Glutamatergic neuron (in vitro differentiated cells): Measurements from ENCODE around the gene AFM. TPM values are rescaled to one million over a fixed set of nuclear protein-coding genes. Genes with fewer than 3 reads are reported as not detected.

Experiments
- DNase-seq: peaks from one replicate; pipeline ENCODE4 v3.0.0; 2022
- H3K27ac Mint-ChIP-seq: one replicate; pipeline ENCODE4 v1.8.0; 2020; ENCODE audit warnings: mild to moderate bottlenecking, mixed read lengths, inconsistent platforms; ENCODE audit not compliant: unreplicated experiment
- H3K27me3 Mint-ChIP-seq: one replicate; pipeline ENCODE4 v1.8.0; 2020; ENCODE audit warnings: mild to moderate bottlenecking, moderate library complexity, mixed read lengths, inconsistent platforms; ENCODE audit not compliant: unreplicated experiment
- H3K36me3 Mint-ChIP-seq: one replicate; pipeline ENCODE4 v1.8.0; 2020; ENCODE audit warnings: mild to moderate bottlenecking, mixed read lengths, inconsistent platforms; ENCODE audit not compliant: unreplicated experiment
- H3K4me1 Mint-ChIP-seq: one replicate; pipeline ENCODE4 v1.8.0; 2020; ENCODE audit warnings: mild to moderate bottlenecking, low read depth, mixed read lengths, inconsistent platforms; ENCODE audit not compliant: unreplicated experiment
- H3K4me3 Mint-ChIP-seq: one replicate; pipeline ENCODE4 v1.8.0; 2020; ENCODE audit warnings: mild to moderate bottlenecking, mixed read lengths, inconsistent platforms; ENCODE audit not compliant: unreplicated experiment
- H3K9me3 Mint-ChIP-seq: one replicate; pipeline ENCODE4 v1.8.0; 2020; ENCODE audit warnings: mild to moderate bottlenecking, moderate library complexity, mixed read lengths, inconsistent platforms; ENCODE audit not compliant: unreplicated experiment
- CTCF ChIP-seq: fragments of 200-600 bp; sonication (generic); IDR thresholded peaks from one replicate; pipeline ENCODE4 v1.5.0; 2021; ENCODE audit not compliant: partially characterized antibody, unreplicated experiment
- total RNA-seq: library from RNA; stranded (reverse); fragmentation: NEBNext Ultra II Directional; extraction: Animal tissue kit (Norgen Biotek cat#: 25700); gene quantifications from one replicate; pipeline ENCODE4 v1.2.1, GENCODE V29; 2021; ENCODE audit not compliant: unreplicated experiment

Gene AFM
- total RNA-seq, 1 donor from 2014 or later, result not detected

DNA sequence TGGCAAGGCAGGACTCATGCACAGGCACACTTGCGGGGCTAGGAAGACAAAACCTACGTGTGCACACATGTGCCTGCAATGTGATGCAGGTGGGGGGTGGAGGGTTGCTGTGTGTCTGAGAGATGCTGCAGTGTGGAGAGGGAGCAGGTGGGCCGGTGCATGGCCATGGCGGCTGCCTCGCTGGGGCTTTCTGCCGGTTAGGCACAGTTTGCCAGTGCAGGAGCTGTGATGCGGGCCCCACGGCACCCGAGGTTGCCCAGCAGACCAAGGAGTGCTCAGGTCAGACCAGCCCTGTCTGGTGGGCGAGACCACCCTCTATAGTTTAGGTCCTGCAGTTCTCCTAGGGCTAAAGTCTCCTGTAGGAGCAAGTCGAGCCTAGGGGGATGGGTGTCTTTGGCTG is 4.4 kb upstream of the AFM start:
- Mint-ChIP-seq H3K9me3 (no peaks in the 10 kb centered on the region), H3K36me3 (no peaks in the 10 kb centered on the region), H3K27me3 (no peaks in the 10 kb centered on the region), H3K27ac (no peak overlapping the region), H3K4me1 (no peaks in the 10 kb centered on the region), H3K4me3 (no peak overlapping the region)
- no peak for DNase-seq
- TF ChIP-seq CTCF, result no peak

GRCh38 chr4:73479323-73479722 is 2.2 kb upstream of the AFM start:
- Mint-ChIP-seq H3K27ac (no peak overlapping the region), H3K27me3 (no peaks in the 10 kb centered on the region), H3K4me3 (no peak overlapping the region), H3K9me3 (no peaks in the 10 kb centered on the region), H3K4me1 (no peaks in the 10 kb centered on the region), H3K36me3 (no peaks in the 10 kb centered on the region)
- no peak for DNase-seq
- no peak for TF ChIP-seq CTCF

GRCh38 chr4:73485085-73485484 is 3.5 kb downstream of the AFM start:
- no peak overlapping the region for H3K27ac Mint-ChIP-seq

DNA sequence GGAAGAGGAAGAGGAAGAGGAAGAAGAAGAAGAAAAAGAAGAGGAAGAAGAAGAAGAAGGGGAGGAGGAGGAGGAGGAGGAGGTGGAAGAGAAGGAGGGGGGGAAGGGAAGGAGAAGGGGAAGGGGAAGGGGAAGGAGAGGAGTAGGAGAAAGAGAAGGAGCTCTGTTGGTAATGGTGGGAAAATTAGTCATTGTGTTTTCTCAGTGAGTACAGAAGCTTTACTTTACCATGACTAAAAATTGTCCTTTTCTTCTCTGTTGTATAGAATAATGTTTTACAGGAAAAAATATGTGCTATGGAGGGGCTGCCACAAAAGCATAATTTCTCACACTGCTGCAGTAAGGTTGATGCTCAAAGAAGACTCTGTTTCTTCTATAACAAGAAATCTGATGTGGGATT is 4.1 kb downstream of the AFM start:
- Mint-ChIP-seq H3K4me3 (no peak overlapping the region), H3K36me3 (no peaks in the 10 kb centered on the region), H3K4me1 (no peaks in the 10 kb centered on the region), H3K27me3 (no peaks in the 10 kb centered on the region), H3K9me3 (no peaks in the 10 kb centered on the region), H3K27ac (no peak overlapping the region)
- TF ChIP-seq CTCF, result no peak
- no peak for DNase-seq

More at GRCh38 chr4:73485085-73485484, 3.5 kb downstream of the AFM start:
- Mint-ChIP-seq H3K27me3 (no peaks in the 10 kb centered on the region), H3K36me3 (no peaks in the 10 kb centered on the region), H3K4me3 (no peak overlapping the region), H3K9me3 (no peaks in the 10 kb centered on the region), H3K4me1 (no peaks in the 10 kb centered on the region)
- DNase-seq, result no peak
- no peak for TF ChIP-seq CTCF

- H3K36me3 Mint-ChIP-seq, result no peaks in the 10 kb centered on the region
- no peaks in the 10 kb centered on the region for H3K4me1 Mint-ChIP-seq
- H3K27ac Mint-ChIP-seq, result no peak overlapping the region
- H3K27me3 Mint-ChIP-seq, result no peaks in the 10 kb centered on the region
- no peaks in the 10 kb centered on the region for H3K9me3 Mint-ChIP-seq
- no peak overlapping the region for H3K4me3 Mint-ChIP-seq
- DNase-seq, result no peak
- TF ChIP-seq CTCF, result no peak
These were observed 5.0 kb downstream of the AFM start for GRCh38 chr4:73486497-73486896.
